Neural progenitor cell (in vitro differentiated cells): ENCODE data around the gene OR5H14.
"Not testable (repeated sequence)": the region's sequence is repeated elsewhere in the genome, so short reads cannot be mapped to it uniquely, and the experiment has no call there.

Experiments used
- CTCF ChIP-seq: fragments of 200-600 bp; sonication (generic); IDR thresholded peaks from 2 replicates; pipeline ENCODE4 v1.5.1; 2017; ENCODE audit warnings: antibody characterized with exemption, mild to moderate bottlenecking
- EZH2 ChIP-seq: fragments of 200-600 bp; sonication (generic); IDR thresholded peaks from 2 replicates; pipeline ENCODE4 v1.6.1; 2017; ENCODE audit warnings: antibody characterized with exemption, mild to moderate bottlenecking, moderate library complexity
- EZH2phosphoT487 ChIP-seq: fragments of 200-600 bp; sonication (generic); IDR thresholded peaks from 2 replicates; pipeline ENCODE4 v1.6.1; 2017; ENCODE audit warnings: antibody characterized with exemption

GRCh38 chr3:98149456-98149855 is 2.2 kb downstream of the OR5H14 start:
- not testable (repeated sequence) for TF ChIP-seq EZH2, CTCF, EZH2phosphoT487
